ENCODE data around the gene RARG.

Gene RARG

DNA sequence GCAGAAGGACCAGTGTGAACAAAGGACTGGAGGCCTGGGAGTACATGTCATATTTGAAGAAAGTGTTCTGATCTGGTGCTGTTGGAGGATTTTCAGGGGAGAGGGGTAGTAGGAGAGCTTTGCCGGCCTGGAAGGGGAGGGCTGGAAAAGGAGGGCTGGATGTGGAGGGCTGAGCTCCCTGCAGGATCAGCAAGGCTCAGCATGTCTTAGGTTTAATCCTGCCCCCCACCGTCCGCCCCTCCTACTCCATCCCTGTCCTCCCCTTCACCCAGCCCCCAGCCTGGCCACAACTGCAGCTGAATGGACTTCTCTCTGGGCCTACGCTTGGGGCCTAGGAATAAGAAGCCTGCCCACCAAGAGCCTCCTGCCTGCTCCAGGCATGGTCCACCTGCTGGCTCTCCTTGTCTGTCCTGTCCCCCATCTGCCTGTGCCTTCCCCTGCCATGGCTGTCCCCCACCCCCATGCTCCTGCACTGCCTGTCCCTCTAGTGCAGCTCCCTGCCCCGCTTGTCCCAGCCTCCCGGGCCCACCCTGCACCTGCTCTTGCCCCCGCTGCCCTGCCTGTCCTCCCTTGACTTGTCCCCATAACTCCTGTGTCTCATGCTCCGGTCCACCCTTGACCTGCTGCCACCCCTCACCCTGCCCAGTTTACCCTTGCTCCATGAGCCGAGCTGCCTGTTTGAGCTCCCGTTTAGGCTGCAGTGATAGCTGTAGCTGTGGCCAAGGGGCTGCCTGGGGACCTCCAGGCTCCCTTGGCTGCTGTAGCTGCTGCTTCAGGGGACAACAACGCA lies 9.8 kb upstream of the RARG start:
- DNase-seq, result no peak

DNA sequence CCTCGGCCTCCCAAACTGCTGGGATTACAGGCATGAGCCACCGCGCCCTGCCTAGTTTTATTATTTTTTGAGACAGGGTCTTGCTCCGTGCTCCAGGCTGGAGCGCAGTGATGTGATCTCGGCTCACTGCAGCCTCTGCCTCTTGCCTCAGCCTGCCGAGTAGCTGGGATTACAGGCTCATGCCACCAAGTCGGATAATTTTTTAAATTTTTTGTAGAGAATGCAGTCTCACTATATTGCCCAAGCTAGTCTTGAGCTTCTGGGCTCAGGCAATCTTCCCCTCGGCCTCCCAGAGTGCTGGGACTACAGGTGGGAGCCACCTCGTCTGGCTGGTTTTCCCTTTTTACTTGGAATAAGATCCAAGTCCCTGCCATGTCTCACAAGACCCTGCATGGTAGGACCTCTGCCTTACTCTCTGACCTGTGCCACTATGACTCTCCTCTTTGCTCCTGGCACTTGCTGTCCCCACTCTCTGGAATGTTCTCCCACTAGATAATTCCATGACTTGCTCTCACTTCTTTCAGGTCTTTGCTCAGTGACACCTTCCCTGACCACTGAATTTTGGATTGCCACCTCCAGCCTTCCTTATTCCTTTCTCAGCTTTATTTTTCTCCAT lies 7.7 kb upstream of the RARG start:
- DNase-seq, result no peak

DNA sequence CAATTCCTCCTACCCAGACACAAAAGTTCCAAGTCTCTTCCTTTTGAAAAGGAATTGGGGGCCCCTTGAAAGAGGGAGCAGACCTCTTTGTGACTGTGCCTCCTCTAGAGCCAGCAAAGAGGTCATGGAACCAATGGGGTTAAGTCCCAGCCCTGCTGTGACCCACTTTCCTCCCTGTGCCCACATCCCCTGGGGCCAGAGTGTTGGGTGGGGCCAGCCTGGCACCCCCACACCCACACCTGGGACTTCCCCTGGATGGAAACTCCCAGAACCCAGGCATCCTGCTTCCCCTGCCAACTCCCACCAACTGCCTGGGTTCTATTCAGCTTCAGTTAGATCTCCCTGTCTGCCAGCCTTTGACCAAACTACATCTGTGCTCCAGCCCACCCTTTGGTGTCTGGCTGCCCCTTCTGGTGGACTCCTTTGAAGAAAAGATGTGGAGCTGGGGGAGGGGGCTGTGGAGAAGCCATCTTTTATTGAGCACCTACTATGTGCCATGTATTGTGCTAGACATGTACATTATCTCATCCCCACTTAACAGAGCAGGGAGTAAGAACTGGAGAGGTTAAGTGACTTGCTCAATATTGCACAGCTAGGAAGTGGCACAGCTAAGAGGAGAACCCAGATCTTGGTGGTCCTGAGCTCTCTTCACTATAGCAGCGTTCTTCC lies 4.6 kb upstream of the RARG start:
- DNase-seq, result no peak

DNA sequence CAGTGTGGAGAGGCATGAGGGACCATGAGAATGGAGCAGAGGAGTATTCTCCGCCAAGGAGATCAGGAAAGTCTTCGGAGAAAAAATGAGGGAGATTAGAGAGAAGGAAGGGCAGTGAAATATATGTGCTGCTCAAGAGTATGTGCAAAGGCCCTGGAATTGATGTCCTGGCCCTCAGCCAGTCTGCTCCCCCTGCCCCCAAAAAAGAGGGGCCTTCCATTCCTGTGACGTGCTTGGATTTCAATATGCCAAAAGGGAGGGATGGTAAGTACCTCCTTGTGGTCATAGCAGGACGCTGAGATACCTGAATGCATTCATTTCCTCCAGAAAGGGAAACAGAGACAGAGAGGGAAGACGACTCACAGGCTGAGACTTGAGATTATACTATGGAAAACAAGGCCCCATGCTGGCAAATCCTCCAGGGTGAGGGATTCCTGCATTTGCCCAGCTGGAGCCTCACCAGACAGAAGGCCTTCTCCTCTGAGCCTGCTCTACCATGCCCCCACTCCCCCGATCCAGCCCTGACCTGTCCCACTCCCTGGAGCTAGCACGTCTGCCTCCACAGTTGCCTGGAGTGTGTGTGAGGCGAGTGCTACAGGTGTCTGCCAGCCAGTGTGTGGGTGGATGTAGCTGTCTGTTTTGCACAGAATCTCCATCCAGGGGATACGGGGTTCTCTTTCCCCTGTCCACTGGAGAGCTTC lies 3.9 kb upstream of the RARG start:
- no peak for DNase-seq

DNA sequence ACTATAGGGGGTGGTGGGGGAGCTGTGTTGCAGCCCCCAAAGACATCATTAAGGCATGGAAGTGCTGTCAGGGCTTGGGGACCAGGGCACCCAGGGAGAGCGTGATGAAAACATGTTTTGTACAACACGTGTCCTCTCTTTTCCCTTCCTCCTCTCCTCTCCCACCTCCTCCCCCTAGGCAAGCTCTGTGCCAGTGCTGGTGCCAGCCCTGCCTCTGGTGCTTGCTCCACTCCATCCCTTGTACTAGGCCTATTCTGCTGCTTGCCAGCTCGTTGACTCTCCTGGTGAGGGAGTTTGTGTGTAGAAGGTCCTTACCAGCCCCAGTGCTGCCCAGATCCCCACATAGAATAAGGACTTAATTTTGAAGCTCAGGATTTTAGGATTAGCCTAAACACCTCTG lies 3.2 kb upstream of the RARG start:
- no peak for DNase-seq

DNA sequence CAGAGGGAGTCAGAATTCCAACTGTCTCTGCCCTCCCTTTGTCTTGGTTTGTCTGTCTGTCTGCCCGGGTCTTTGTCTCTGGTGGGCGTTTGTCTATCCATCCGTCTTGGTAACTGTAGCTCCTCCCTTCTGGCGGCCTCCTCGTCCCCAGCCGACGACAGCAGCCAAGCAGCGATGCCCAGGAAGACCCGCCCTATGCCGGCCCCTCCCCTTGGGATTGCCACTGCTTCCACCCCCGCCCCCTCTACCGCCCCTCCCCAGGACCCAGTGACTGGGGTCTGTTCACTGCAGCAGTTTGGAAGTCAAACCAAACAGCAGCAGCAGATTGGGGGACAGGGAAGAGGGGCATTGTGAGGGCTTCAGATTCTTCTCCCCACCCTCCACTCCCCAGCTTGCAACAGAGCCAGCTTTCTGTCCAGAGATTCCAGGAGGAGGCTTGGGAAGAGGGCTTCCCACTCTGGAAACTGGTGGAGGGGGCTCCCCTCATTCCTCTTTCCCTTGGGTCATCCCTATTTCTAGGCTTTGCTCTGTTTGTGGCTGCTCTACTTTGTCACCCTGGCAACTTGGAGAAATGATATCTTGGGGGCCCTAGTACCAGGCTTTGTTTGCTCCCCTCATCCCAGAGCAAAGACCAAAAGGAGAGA lies 2.4 kb upstream of the RARG start:
- DNase-seq, result no peak

DNA sequence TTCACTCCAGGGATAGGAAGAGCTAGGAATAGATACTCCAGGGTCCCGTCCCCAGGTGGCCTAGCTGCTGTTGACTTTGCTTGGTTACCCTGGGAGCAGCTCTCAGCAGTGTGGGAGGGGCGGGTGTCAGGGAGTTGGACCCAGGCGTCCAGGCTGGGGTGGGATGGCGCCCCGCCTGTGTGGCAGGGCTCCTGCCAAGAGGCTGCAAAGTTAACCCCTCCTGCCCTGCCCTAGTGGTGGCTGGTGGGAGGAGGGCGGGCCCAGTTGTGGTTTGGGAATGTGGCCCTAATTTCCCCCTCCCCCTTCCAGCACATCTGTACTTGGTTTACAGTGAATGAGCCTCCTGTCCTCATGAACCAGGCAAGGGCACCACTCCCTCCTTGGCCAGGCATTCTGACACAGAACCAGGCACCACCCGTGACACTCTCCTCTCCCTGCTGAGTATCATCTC lies 1.7 kb upstream of the RARG start:
- no peak for DNase-seq

DNA sequence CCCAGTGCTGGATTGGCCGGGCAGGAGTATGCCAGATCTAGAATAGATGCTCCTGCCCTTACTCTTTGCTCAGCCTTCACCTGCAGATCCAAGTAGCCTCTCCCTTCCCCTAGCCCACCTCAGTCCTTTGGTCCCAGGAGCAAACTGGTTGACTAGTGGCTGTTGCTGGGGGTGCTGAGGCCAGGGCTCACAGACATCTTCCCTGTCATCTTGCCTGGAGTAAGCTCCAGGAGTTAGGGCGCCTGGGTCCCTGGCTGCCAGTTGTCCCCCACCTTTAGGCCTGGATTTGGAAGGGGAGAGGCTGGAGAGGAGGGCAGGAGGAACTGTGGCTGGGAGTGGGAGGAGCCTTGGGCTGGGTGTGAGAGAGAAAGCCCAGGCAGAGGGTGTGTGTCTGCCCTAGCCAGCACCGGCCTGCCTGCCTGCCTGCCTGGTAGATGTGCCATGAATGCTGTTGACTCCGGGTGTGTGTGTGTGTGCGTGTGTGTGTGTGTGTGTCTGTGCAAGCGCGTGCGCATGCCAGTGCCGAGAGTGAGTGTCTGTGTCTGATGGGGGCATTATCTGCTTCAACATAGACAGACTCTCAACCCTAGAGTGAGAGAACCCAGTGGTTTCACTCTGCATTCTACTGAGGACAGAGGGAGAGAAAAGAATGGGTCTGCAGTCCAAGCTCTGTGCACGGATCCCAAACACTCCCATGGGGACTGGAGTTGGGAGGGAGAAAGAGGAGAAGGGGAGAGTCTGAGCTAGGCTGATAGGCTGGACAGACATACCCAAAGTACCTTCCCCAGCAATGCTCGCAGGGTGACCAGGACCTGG lies 845 bp upstream of the RARG start:
- DNase-seq, result peak; percentile 48

DNA sequence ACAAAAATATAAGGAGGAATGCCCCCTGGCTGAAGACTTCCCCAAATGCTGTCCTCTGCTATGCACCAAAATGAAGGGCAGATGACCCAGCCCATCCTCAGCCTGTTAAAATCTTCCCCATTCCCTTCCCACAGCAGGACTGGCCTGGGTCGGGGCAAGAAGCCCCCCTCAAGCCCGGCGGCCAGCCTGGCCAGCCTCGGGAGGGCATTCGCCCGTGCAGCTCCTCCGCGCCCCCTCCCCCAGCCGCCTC lies 413 bp downstream of the RARG start:
- DNase-seq, result no peak

DNA sequence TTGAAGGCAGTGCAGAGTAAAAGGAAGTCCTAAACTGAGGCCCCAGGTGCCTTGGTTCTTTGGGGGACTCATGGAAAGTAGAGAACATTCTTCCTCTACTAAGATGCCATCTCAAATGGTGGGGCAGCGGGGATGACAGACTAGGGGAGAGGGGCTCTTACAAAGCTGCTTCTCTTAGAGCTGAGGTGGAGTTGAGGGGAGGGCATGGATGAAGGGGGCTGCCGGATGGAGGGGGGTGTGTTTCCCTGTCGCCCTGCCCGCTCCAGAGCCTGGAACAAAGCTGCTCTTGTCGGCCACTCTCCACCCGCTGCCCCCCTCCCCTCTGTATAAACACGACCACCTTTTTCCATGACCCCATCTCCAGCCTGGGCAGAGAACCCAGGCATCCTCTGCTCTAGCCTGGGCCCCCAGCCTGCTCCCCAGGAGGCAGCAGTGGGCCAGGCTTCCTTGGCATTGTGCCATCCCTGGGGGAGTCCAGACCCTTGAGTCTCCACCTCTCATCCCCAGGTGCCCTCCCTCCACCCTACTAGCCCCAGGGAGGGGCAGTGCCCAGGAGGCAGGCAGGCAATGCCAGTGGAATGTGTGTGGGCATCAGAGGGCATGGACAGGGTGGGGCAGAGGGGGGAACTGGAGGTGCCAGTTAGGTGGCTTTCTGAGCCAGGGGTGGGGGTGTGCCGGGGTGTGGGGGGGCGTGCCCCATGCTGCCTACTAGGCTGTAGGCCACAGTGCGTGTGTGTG lies 1.7 kb downstream of the RARG start:
- no peak for DNase-seq

DNA sequence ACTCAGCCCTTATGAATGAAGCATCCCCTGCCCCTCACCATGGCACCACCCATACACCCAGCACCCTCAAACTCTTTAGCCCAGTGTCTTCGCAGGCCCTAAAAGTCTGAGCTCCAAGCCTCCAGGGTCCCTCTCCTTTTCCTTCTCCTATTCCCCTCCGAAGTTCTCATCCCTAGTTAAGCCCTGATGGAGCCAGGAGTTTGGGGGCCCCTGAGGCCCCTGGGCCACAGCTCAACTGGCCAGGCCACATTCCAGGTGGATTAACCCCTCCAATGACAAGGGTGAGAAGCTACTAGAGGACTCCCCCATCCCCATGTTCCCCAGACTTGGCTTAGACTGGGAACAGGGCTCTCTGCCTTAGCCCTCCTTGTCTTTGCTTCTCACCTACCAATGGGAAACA lies 2.6 kb downstream of the RARG start:
- DNase-seq, result no peak

DNA sequence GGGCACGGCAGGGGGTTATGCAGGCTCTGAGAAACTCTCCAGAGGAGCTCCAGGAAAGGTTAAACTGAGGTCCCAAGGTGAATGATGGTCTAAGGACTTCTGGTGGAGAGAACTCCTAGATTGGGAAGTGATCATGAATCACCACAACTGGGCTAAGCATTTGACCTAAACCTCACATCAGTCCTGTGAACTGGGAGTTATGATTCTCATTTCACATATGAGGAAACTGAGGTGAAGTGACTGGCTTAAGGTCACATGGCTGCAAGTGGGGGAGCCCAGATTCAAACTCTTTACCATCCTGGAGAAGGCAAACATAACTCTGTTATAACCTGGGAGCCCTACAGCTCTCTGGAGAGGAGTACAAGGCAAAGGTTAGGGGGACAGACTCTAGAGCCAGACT lies 4.2 kb downstream of the RARG start:
- DNase-seq, result no peak

DNA sequence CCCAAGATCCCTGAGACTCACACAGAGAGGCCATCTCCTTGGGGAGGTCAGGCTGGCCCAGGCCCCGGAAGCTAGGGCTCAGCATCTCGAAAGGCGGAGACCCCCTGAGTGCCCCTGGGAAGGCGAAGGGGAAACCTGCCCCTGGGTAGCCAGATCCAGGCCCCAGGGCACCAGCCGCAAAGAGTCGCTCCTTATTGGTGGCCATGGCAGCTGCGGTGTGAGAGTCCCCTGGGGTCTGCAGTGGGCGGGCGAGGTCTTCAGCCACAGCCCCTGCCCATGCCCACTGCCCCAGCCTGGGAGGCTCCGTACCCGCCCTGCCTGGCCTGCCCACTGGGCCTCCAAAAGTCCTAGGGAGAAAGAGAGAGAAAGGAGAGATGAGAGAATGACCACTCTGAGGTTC lies 4.7 kb downstream of the RARG start:
- DNase-seq, result no peak

DNA sequence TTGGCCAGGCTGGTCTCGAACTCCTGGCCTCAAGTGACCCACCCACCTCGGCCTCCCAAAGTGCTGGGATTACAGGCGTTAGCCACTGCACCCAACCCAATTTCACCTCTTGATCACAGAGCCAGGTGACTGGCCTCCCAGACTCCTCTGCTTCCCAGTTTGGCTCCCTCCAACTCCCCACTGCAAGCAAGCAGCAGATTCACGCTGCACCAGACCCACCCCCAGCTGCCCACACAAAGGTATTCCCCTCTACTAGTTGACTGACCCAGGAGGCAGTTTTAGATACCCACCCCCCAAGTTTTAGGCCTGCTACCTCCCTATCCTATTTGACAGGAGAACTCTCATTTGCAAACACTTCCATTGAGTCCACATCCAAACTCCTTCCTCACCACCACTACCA lies 5.2 kb downstream of the RARG start:
- DNase-seq, result no peak

DNA sequence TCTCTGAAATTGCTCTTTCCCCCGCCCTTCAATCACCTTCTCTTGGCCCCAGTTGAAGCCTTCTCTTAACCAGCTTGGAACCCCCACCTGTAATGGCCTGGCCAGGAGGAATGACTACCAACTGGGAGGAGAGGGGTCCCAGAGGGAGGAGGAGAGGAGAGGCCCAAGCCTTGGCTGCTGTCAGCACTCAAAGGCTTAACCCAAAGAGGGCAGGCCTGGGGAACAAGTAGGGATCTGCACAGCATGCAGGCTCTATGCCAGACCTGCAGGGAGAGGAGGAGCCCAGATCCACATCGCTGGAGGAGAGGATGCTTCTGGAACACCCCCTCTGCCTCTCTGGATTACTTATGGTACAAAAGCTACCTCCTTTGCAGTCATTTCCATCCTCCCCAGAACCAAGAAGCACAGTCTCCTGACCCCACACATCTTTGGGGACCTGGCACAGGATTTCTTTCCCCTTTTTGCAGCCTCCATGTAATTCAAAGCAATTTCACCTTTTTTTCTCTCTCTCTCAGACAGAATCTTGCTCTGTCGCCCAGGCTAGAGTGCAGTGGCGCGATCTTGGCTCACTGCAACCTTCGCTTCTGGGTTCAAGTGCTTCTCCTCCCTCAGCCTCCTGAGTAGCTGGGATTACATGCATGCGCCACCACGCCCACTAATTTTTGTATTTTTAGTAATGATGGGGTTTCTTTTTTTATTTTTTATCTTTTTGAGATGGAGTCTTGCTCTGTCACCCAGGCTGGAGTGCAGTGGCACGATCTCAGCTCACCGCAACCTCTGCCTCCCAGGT lies 6.2 kb downstream of the RARG start:
- no peak for DNase-seq

DNA sequence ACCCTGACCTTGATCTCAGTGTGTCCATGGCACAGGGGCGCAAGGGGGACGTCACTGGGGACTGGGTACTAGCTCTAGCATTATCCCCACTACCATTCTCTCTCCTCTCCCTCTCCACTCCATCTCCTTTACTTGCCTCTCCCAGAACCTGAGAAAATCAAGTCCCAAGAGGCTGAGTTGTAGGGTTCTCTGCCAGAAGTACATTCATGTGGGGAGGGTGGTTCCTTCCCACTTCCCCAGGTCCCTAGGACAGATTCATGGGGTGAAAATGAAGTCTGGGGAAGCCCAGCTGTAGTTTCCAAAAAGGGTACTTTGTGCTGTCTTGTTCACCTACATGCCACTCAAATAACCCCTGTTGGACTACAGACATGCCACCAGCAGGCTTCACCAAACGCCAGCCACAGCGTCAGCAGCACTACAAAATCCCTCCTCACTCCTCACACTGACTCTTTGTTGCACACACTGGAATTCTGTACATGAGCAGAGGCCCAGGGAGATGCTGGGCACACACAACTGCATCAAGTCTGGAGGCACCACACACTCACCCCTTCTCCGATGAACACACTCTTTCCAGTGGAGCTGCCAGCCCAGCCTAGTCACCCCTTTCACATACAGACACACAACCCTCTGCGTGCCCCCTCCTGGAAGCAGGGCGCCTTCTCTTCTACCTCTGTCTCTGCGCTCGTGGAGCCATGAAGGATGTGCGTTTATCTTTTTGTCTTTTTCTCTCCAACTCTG lies 6.9 kb downstream of the RARG start:
- no peak for DNase-seq

DNA sequence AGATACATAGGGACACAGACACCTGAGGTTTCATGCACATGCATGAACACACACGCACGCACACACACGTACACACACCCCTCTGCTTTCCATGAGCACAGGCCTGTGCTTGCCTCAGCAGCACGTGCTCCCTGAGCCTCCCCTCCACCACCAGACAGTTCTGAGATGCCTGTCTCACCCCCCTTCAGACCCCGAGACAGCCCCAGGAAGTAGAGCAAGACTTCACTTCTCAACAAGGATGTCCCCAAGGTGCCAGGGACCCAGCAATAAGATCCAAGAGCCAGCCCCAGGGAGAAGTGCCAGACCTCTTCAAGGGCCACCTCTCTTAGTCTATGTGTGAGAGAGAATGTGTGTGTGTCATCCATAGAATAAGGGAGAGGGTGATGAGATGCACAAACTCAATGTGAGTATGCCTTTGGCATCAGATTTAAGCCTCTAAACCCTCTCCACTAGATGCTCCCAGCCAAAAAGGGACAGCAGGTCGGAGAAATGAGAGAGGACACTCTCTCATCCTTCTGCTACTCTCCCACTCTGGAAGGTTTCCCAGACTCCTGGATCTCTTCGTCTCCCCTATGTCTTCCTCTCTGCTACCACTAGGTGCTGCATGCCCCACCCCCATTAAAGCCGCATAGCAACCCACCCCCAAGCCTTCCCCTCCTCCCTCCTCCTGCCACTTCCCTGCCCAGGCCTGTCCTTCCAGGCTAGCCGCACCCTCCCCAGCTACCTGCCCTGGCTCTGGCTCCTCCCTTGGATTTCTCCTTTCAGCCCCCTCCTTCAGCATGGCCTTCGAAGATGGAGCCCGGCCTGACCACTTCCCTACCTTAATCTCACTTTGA lies 7.7 kb downstream of the RARG start:
- DNase-seq, result peak; percentile 69

DNA sequence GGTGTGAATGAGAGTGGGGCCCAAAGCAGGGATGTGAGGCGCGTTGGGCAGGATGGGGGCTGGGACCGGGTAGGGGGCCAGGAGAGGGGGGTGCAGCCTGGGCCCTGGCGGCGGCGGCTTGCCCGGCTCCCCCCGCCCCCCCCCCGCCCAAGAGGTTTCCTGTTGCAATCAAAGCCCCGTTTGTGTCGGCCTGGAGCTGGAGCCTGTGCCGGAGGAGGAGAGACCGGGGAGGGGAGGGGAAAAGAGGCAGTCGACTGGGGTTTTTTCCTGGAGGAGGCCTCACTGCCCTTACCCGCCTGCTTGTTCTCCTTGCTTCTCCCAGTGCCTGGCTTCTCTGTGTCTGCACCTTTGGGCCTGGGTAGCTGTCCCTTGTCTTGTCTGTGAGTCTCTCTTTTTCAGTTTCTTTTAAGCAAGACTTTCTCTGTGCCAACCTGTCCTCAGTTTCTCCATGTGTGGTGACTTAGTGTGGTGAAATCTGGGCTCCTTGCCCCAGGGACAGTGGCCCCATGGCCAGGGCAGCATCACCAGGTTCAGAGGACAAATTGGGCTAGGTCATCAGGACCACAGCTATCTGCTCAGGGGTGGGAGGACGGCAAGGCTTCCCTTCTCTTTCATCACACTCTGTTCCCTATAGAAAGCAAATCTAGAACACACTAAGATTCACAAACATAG lies 8.5 kb downstream of the RARG start:
- DNase-seq, result peak; percentile 83

DNA sequence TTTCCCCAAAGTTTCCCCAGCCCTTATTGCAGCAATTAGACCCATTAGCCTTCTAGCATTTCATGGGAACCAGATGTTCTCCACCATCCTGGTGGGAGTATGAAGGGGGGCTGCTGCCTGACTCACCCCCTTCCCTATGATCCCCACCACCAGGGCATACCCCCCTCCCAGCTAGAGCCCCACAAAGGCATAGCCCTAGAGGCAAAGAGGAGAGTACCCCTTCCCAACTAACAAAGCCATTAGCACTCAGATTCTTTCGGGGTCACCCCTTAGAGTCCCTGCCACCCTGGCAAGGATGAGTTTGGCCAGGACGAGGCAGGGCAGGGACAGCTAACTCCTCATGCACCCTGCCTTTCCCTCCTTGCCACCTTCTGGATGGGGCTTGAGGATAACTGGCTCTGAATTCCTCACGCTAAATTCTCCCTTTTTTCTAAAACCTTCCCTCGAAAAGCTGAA lies 9.2 kb downstream of the RARG start:
- DNase-seq, result peak; percentile 38

Data from fibroblast of skin of right biceps (primary cell).